Measurements from ENCODE around the gene ROR2. TPM values are rescaled to one million over a fixed set of nuclear protein-coding genes. Genes with fewer than 3 reads are reported as not detected.

ROR2 gene
- total RNA-seq, 2 donors from 2014 or later = 37.2 to 43.9 TPM

DNA sequence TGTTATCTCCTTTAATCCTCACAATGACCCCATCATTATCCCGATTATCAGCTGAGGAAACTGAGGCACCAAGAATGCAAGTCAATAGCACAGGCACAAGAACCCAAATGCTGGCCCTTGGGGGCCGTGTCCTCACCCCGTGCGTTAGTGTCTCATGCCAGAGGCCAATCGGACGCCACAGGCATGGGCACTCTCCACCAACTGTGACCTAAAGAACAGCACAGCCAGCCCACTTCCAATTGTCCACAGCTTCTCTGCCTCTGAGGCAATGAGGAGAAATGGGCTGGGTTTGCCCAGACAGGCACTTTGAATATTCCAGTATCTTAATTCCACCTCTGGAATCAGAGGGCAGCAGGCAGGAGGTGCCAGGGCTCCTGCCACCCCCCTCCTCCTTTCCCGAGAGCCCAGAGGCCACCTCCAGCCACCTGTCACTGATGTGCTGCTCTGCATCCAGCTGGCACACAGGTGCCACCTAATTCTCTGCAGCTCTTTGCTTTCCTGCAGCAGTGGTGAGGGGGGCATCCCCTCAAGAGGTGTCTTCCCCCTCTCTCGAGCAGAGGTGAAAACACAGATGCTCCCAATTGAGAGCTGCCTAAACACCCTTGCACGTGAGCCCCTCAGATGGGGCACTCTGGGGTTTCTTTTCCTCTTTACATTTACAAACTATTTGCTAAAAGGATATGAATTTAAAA lies 107.5 kb downstream of the ROR2 start:
- no peaks in the 10 kb centered on the region for H3K27me3 ChIP-seq (replicated peaks; ENCODE audit: insufficient read depth)
- no peak overlapping the region for H3K4me3 ChIP-seq
- no peaks in the 10 kb centered on the region for H3K9me3 ChIP-seq
- DNase-seq (ENCODE audit: low spot score) = no peak
- H3K4me1 ChIP-seq (replicated peaks) = peaks cover 14% of the 10 kb centered on the region
- TF ChIP-seq POLR2A (IDR thresholded peaks at IDR 0.05) = no peak
- TF ChIP-seq, protein P1, sequence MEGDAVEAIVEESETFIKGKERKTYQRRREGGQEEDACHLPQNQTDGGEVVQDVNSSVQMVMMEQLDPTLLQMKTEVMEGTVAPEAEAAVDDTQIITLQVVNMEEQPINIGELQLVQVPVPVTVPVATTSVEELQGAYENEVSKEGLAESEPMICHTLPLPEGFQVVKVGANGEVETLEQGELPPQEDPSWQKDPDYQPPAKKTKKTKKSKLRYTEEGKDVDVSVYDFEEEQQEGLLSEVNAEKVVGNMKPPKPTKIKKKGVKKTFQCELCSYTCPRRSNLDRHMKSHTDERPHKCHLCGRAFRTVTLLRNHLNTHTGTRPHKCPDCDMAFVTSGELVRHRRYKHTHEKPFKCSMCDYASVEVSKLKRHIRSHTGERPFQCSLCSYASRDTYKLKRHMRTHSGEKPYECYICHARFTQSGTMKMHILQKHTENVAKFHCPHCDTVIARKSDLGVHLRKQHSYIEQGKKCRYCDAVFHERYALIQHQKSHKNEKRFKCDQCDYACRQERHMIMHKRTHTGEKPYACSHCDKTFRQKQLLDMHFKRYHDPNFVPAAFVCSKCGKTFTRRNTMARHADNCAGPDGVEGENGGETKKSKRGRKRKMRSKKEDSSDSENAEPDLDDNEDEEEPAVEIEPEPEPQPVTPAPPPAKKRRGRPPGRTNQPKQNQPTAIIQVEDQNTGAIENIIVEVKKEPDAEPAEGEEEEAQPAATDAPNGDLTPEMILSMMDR (IDR thresholded peaks at IDR 0.05) = no peak
- TF ChIP-seq POLR2AphosphoS5 (IDR thresholded peaks at IDR 0.05) = no peak
- H3K27ac ChIP-seq = no peak overlapping the region
- intact Hi-C loops (cut with DNase I) = loop anchor here (5.0 kb wide), 2 partner anchors 55 to 105 kb away; no protein-coding TSS in a partner anchor
- 70% methylated on average over 9 of the region's 9 CpGs for WGBS
- no peaks in the 10 kb centered on the region for H3K36me3 ChIP-seq

- TF ChIP-seq POLR2AphosphoS5 (IDR thresholded peaks at IDR 0.05) = no peak
- TF ChIP-seq POLR2A (IDR thresholded peaks at IDR 0.05) = no peak
- TF ChIP-seq, protein P1 (IDR thresholded peaks at IDR 0.05) = no peak
- Histone ChIP-seq H3K4me1 (replicated peaks) (peaks cover 22% of the 10 kb centered on the region), H3K9me3 (no peaks in the 10 kb centered on the region), H3K27ac (no peak overlapping the region), H3K27me3 (replicated peaks; ENCODE audit: insufficient read depth) (no peaks in the 10 kb centered on the region), H3K4me3 (no peak overlapping the region), H3K36me3 (no peaks in the 10 kb centered on the region)
- DNase-seq (ENCODE audit: low spot score) = no peak
- 87% methylated on average over 5 of the region's 5 CpGs for WGBS
- intact Hi-C loops (cut with DNase I) = loop anchor here (5.0 kb wide), 2 partner anchors 56 to 106 kb away; no protein-coding TSS in a partner anchor
These were observed 108.4 kb downstream of the ROR2 start for GRCh38 chr9:91841591-91841990.

DNA sequence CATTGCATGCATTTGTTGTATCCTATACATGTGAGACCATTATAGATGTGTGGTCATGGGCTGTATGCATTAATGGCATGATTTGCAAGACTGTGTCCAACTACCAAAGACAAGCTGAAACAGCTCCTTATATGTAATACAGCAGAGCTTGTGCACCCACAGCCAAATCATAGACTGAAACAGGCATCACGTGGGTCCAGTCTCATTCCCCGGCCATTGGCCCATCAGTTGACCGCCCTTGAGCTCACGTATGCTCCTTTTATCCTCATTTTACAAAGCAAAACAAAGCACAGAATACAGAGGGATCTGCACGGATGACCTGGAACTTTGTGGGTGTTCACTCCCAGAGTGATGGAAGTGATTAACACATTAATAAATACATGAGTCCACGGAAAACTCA lies 109.1 kb downstream of the ROR2 start:
- TF ChIP-seq POLR2A (IDR thresholded peaks at IDR 0.05) (no peak), POLR2AphosphoS5 (IDR thresholded peaks at IDR 0.05) (no peak)
- TF ChIP-seq, protein P1 (IDR thresholded peaks at IDR 0.05) = no peak
- Histone ChIP-seq H3K36me3 (no peaks in the 10 kb centered on the region), H3K27me3 (replicated peaks; ENCODE audit: insufficient read depth) (no peaks in the 10 kb centered on the region), H3K9me3 (no peaks in the 10 kb centered on the region), H3K4me3 (no peak overlapping the region), H3K27ac (no peak overlapping the region), H3K4me1 (replicated peaks) (peaks cover 25% of the 10 kb centered on the region)
- WGBS = 90% methylated on average over 6 of the region's 6 CpGs
- intact Hi-C loops (cut with DNase I) = loop anchor here (5.0 kb wide), 2 partner anchors 56 to 106 kb away; no protein-coding TSS in a partner anchor
- DNase-seq (ENCODE audit: low spot score) = no peak

GRCh38 chr9:91840469-91840868 lies 109.6 kb downstream of the ROR2 start:
- Histone ChIP-seq H3K27ac (peak overlapping the region in 1 of 2 donors; percentile 93), H3K27me3 (replicated peaks; ENCODE audit: insufficient read depth) (no peaks in the 10 kb centered on the region), H3K36me3 (no peaks in the 10 kb centered on the region), H3K4me1 (replicated peaks) (peaks cover 25% of the 10 kb centered on the region), H3K4me3 (no peak overlapping the region), H3K9me3 (no peaks in the 10 kb centered on the region)
- 90% methylated on average over 8 of the region's 8 CpGs for WGBS
- intact Hi-C loops (cut with DNase I) = loop anchor here (5.0 kb wide), 2 partner anchors 57 to 107 kb away; no protein-coding TSS in a partner anchor
- DNase-seq (ENCODE audit: low spot score) = no peak
- TF ChIP-seq POLR2A (IDR thresholded peaks at IDR 0.05) (no peak), POLR2AphosphoS5 (IDR thresholded peaks at IDR 0.05) (no peak)
- TF ChIP-seq, protein P1 (IDR thresholded peaks at IDR 0.05) = no peak
